Measurements from ENCODE around the gene ITPR3.

DNA sequence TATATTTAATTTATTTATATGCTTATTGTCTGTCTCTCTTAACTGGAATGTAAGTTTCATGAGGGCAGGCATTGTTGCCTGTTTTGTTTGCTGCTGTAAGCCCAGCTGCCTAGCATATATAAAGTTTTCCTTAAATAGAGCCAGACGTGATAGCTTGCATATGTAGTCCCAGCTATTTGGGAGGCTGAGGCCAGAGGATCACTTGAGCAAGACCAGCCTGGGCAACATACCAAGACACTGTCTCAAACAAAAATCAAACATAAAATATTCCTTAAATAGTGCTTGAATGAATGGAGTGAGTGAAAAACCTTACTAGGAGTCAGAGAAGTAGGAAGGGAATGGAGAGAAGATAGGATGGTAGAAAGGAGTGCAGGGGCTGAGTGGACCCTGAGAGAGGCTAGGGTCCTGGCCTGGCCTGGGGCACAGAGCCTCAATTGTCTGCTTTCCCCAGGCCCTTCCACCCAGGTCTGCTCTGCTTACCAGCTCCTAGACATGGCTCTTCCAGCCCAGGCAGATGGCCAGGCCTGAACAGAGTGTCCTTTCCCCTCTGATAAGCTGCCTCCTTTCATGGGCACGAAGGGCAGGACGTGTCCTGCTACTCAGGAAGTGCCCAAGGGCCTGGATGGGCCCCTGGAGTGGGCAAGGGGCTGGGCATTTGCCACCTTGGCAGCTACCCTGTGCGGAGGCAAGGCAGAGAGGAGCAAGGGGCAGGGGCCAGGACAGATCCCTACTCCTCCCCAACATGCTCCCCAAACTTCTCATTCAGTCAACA, 23.4 kb upstream of the ITPR3 start:
- TF ChIP-seq ZNF781 (CRISPR knock-in tag; IDR thresholded peaks at IDR 0.05; ENCODE audit: borderline replicate concordance, not compliant biosample characterization) (no peak), PHB2 (IDR thresholded peaks at IDR 0.05; ENCODE audit: partially characterized antibody) (no peak), YY1 (IDR thresholded peaks at IDR 0.05; ENCODE audit: insufficient read depth, insufficient replicate concordance, low read depth, low read length) (no peak)
- TF ChIP-seq, protein P1, sequence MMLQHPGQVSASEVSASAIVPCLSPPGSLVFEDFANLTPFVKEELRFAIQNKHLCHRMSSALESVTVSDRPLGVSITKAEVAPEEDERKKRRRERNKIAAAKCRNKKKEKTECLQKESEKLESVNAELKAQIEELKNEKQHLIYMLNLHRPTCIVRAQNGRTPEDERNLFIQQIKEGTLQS (CRISPR knock-in tag; IDR thresholded peaks at IDR 0.05): no peak

All from HepG2 (cell line).